Epithelial cell of proximal tubule (primary cell): ENCODE results near the gene BMP4. TPM values are rescaled to one million over a fixed set of nuclear protein-coding genes. Genes with fewer than 3 reads are reported as not detected.
A peak's percentile ranks its signal among the peaks of the same experiment; 100 is the strongest.

Experiments
- DNase-seq: peaks from one replicate; pipeline ENCODE4 v3.0.0-alpha.2; 2011; ENCODE audit warnings: low read depth
- H3K4me3 ChIP-seq: 2 replicates; pipeline ENCODE4 v1.5.1; 2011; ENCODE audit warnings: low read depth, mild to moderate bottlenecking, low read length
- total RNA-seq: library from RNA; depleted of rRNA; stranded (reverse); fragments of >200 nt; gene quantifications from 2 replicates; pipeline ENCODE4 v1.2.3, GENCODE V29; 2015
- TF ChIP-seq, protein P1 (sequence below): conservative IDR thresholded peaks from 2 replicates; pipeline ENCODE4 v1.5.1; 2012; ENCODE audit warnings: low read depth, mild to moderate bottlenecking, low read length

BMP4 gene
- total RNA-seq, 1 donor from 2014 or later: 1.8 TPM

DNA sequence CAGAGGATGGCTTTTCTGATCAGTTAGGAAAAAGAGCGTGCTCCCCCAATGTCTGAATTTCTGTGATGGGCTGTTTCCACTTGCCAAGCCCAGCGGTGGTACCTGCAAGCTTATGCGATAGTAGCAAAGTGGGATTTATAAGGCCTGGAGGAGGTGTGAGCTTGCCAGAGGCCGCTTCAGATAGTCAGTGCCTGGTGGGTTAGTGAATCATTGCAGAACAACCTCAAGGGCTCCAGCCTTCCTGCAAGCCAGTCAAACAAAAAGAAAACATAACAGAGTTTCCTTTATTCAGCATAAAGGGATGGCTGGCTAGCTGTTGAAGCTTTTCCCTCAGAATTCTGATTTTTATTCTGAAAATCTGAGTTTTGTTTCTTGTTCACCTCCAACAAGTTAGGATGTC is 7.6 kb upstream of the BMP4 start:
- no peak for DNase-seq
- TF ChIP-seq, protein P1, sequence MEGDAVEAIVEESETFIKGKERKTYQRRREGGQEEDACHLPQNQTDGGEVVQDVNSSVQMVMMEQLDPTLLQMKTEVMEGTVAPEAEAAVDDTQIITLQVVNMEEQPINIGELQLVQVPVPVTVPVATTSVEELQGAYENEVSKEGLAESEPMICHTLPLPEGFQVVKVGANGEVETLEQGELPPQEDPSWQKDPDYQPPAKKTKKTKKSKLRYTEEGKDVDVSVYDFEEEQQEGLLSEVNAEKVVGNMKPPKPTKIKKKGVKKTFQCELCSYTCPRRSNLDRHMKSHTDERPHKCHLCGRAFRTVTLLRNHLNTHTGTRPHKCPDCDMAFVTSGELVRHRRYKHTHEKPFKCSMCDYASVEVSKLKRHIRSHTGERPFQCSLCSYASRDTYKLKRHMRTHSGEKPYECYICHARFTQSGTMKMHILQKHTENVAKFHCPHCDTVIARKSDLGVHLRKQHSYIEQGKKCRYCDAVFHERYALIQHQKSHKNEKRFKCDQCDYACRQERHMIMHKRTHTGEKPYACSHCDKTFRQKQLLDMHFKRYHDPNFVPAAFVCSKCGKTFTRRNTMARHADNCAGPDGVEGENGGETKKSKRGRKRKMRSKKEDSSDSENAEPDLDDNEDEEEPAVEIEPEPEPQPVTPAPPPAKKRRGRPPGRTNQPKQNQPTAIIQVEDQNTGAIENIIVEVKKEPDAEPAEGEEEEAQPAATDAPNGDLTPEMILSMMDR: no peak
- no peak overlapping the region for H3K4me3 ChIP-seq

DNA sequence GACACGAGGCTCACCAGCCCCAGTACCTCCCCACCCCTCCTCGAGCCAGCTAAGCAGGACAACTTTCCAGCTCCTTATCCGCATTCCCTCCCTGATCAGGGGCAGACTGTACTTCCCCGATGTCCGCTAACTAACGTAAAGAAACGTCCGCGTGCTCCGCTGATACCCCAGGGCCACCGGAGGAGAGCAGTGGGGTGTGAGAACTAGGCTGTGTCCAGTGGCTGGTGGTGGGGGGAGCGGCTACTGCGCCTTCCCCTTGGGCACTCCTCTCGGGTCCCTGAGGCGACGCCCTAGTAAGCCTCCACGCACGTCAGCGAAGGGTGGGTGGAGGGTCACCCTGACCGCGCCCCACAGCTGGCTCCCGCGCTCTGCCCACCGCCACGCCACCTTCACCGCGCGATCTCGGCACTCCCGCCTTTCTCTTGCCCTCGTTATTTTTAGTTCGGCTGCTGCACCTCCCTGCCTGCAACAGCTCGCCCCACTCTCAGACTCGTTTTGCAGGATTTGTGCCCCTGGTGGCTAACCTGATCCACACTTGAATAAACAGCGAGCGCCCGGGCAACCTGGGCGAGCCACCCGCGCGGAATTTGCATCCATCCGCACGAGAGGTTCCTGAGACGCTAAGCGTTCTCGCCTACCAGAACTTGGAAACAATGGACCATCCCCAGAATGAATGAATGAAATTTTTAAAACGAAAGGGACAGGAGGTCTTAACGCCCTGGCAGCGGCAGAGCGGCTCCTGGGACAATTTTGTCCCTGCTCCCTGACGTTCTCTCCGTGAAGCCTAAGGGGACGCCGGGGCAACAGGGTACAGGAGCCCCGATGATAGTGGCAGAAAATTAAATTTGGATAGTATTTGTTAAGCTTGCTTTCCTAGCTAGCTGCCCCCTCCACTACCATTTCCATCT is 6.9 kb upstream of the BMP4 start:
- no peak for DNase-seq
- H3K4me3 ChIP-seq: peak overlapping the region; percentile 23
- TF ChIP-seq, protein P1: peak; percentile 48

DNA sequence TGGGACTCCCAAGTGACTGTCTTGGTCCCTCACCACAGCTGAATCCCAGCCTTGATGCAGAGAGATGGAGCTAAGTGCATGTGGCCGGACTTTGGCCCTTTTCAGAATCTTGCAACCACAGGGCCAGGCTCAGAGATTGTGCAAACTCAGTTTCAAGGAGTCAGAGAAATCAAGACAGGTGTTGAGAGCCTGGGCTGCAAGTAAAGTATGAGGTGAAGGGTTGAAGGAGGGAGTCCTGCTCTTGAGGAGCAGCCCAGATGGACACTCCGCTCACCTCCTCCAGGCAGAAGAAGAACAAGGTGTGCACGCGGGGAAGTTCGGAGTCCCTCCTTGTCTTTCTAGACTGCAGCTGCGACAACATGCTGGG is 6.3 kb upstream of the BMP4 start:
- H3K4me3 ChIP-seq: peak overlapping the region; percentile 23
- DNase-seq: no peak
- TF ChIP-seq, protein P1: no peak

DNA sequence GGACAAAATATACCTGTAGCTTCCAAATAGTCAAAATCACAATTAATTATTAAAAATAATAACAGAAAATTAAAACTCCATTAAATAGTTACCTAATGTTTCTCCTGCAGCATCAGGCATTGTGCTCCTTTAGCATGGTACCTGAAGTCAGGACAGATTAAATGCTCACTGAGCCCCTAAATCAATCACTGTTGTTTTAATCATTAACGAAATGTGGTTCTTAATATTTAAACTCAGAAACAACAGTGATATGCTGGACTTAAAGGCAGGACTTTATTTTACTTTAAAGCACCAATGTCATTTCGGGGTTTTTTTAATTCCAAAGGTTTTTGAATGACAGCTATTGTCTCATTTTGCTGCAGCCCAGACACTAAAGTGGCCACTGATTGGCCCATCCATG is 2.0 kb upstream of the BMP4 start:
- TF ChIP-seq, protein P1: no peak

DNA sequence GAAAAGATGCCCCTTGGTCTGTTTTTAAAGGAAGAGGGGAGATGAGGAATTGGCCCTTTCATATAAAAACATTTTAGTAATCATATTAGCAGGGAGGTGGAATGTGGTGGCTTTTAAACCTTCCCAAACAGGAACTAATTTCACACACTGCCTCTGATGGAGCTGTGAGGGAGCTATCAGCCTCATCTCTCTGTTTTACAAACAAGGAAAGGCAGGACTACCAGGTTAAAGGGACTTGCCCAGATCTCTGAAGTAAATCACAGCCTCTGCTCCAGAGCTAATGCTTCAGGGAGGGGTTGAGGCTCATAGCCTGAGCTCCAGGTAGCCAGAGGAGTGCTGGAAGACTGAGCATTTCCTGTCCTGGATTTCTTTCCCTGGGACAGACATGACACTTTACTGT is 1.1 kb upstream of the BMP4 start:
- TF ChIP-seq, protein P1: no peak
- DNase-seq: no peak
- no peak overlapping the region for H3K4me3 ChIP-seq

More for the DNA sequence above, 2.0 kb upstream of the BMP4 start:
- DNase-seq: no peak
- no peak overlapping the region for H3K4me3 ChIP-seq

DNA sequence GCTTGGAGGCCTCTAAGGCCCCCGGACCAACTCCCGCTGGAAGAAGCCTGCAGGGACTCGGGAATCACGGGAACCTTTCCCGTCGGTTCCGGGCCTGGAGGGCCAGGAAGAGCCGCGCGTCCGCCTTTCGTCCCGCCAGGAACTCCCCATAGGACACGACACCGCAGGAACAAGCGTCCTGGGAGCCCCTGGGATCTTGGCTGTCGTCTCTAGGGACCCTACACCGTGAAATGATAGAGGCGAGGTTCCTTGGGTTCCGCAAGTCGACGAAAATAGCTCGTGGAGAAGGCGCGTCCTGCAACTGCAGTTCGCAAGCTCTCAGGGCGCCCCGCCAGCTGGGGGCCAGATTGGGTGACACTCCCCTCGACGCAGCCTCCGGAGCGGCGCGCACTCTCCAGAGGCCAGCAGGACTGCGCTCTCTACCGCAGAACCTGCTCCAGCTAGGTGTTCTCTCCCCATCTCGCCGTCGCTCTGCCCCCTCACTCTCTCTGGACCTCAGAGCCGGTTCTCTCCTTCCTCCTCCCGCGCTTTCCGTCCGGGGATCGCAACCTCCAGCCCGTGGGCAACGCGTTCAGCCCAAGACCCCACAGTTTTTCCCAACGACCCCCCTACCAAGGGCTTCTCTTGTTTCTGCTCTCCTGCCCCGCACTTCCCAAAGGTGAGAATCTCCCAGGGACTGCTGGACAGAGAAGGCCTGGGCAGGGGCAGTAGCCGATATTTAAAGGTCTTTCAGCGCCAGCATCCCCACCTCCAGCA is 776 bp downstream of the BMP4 start:
- H3K4me3 ChIP-seq: peak overlapping the region; percentile 63
- no peak for DNase-seq
- TF ChIP-seq, protein P1: no peak

DNA sequence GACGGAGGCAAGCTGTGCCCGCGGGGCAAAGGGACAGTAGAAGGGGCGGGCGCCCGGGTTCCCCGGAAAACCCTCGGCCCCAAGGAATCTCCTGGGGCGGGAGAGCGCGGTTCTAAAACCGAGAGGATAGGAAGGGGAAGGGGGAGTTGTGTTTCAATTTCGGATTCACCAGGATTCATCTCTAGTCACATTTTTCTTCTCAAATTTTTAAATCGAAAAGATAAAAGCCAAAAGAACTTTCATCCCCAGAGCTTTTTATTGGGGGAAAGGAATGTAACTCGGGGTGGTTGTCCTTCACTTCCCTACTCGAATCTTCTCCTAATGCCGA is 1.4 kb downstream of the BMP4 start:
- TF ChIP-seq, protein P1: no peak
- peak overlapping the region; percentile 63 for H3K4me3 ChIP-seq
- DNase-seq: no peak
